Loucy (cell line): ENCODE data around the gene EPB41L2.

ENCODE experiments used
- EZH2phosphoT487 ChIP-seq: fragments of 200-600 bp; IDR thresholded peaks from 2 replicates; pipeline ENCODE4 v1.6.1; 2018; ENCODE audit warnings: antibody characterized with exemption, mild to moderate bottlenecking, moderate library complexity, borderline replicate concordance
- TF ChIP-seq, protein P1 (sequence below): fragments of 200-600 bp; sonication (generic); conservative IDR thresholded peaks from 2 replicates; pipeline ENCODE4 v1.5.1; 2014; ENCODE audit warnings: mild to moderate bottlenecking, antibody characterized with exemption, low read length

DNA sequence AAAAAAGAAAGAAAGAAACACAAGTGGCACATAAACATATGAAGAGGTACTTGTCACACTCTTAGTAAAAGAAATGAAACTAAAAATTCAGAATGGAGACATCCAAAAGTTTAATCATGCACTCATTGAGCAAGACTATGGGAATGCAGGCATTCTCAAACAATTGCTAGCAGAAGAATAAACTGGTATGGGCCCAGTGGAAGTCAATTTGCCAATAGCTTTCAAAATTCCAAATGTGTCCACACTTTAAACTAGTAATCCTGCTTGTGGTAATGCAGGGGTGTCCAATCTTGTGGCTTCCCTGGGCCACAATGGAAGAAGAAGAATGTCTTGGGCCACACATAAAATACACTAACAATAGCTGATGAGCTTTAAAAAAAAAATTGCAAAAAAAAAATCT, 97.4 kb downstream of the EPB41L2 start:
- TF ChIP-seq, protein P1, sequence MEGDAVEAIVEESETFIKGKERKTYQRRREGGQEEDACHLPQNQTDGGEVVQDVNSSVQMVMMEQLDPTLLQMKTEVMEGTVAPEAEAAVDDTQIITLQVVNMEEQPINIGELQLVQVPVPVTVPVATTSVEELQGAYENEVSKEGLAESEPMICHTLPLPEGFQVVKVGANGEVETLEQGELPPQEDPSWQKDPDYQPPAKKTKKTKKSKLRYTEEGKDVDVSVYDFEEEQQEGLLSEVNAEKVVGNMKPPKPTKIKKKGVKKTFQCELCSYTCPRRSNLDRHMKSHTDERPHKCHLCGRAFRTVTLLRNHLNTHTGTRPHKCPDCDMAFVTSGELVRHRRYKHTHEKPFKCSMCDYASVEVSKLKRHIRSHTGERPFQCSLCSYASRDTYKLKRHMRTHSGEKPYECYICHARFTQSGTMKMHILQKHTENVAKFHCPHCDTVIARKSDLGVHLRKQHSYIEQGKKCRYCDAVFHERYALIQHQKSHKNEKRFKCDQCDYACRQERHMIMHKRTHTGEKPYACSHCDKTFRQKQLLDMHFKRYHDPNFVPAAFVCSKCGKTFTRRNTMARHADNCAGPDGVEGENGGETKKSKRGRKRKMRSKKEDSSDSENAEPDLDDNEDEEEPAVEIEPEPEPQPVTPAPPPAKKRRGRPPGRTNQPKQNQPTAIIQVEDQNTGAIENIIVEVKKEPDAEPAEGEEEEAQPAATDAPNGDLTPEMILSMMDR: no peak
- no peak for TF ChIP-seq EZH2phosphoT487
